HFFc6 (cell line): ENCODE results near the gene SERPINB6. TPM values are rescaled to one million over a fixed set of nuclear protein-coding genes. Genes with fewer than 3 reads are reported as not detected.
A peak's percentile ranks its signal among the peaks of the same experiment; 100 is the strongest.

Source experiments
- DNase-seq: peaks from one replicate; pipeline ENCODE4 v3.0.0-alpha.2; 2018
- H3K27ac Mint-ChIP-seq: 2 replicates; pipeline ENCODE4 v1.8.0; 2020; ENCODE audit warnings: mild to moderate bottlenecking, mixed read lengths
- H3K27me3 Mint-ChIP-seq: 2 replicates; pipeline ENCODE4 v1.8.0; 2021; ENCODE audit warnings: mild to moderate bottlenecking, moderate library complexity, mixed read lengths; ENCODE audit not compliant: insufficient read depth
- H3K36me3 Mint-ChIP-seq: 2 replicates; pipeline ENCODE4 v1.8.0; 2021; ENCODE audit warnings: low read depth, mixed read lengths
- H3K4me1 Mint-ChIP-seq: 2 replicates; pipeline ENCODE4 v1.8.0; 2020; ENCODE audit warnings: low read depth, mixed read lengths
- H3K4me3 Mint-ChIP-seq: 2 replicates; pipeline ENCODE4 v1.8.0; 2020; ENCODE audit warnings: mild to moderate bottlenecking, moderate library complexity, mixed read lengths
- H3K9me3 Mint-ChIP-seq: 2 replicates; pipeline ENCODE4 v1.8.0; 2020; ENCODE audit warnings: mild to moderate bottlenecking, mixed read lengths
- CTCF ChIP-seq: fragments of 200-600 bp; sonication (generic); IDR thresholded peaks from 2 replicates; pipeline ENCODE4 v1.5.0; 2021; ENCODE audit warnings: antibody characterized with exemption, mild to moderate bottlenecking
- total RNA-seq, 6 experiments: library from RNA; stranded (reverse); fragmentation: NEBNext Ultra II Directional; extraction: Animal tissue kit (Norgen Biotek cat#: 25700); gene quantifications; 2 replicates in 1 of 6; 3 replicates in 5 of 6; pipeline ENCODE4 v1.2.3, GENCODE V29; 2021

The SERPINB6 gene
- total RNA-seq, 6 experiments from 2014 or later, result 109 to 142 (median 134) TPM

GRCh38 chr6:2984738-2985406, 13.5 kb upstream of the SERPINB6 start:
- no peak overlapping the region for H3K4me3 Mint-ChIP-seq
- H3K4me1 Mint-ChIP-seq, result peaks cover 78% of the 10 kb centered on the region

GRCh38 chr6:2982426-2983117, 11.2 kb upstream of the SERPINB6 start:
- TF ChIP-seq CTCF, result no peak
- peaks cover 1% of the 10 kb centered on the region for H3K27me3 Mint-ChIP-seq
- no peak overlapping the region for H3K4me3 Mint-ChIP-seq
- no peaks in the 10 kb centered on the region for H3K36me3 Mint-ChIP-seq
- peaks cover 91% of the 10 kb centered on the region for H3K4me1 Mint-ChIP-seq
- no peak for DNase-seq
- H3K27ac Mint-ChIP-seq, result 0 out of 2 replicates have a peak overlapping the region, but pooled peaks have one; percentile 17
- no peaks in the 10 kb centered on the region for H3K9me3 Mint-ChIP-seq

More at GRCh38 chr6:2984738-2985406, 13.5 kb upstream of the SERPINB6 start:
- no peak for DNase-seq
- H3K27me3 Mint-ChIP-seq, result peaks cover 1% of the 10 kb centered on the region
- no peak overlapping the region for H3K27ac Mint-ChIP-seq
- H3K9me3 Mint-ChIP-seq, result no peaks in the 10 kb centered on the region
- H3K36me3 Mint-ChIP-seq, result no peaks in the 10 kb centered on the region
- TF ChIP-seq CTCF, result no peak

- Mint-ChIP-seq H3K9me3 (no peaks in the 10 kb centered on the region), H3K36me3 (no peaks in the 10 kb centered on the region), H3K27ac (no peak overlapping the region), H3K27me3 (no peaks in the 10 kb centered on the region; the same call in 1 of the 2 replicates), H3K4me3 (no peak overlapping the region), H3K4me1 (peaks cover 91% of the 10 kb centered on the region)
- no peak for TF ChIP-seq CTCF
- DNase-seq, result no peak
Measured at GRCh38 chr6:2980465-2980855, 9.1 kb upstream of the SERPINB6 start.

GRCh38 chr6:2979819-2980464, 8.6 kb upstream of the SERPINB6 start:
- DNase-seq, result peak; percentile 30
- H3K36me3 Mint-ChIP-seq, result no peaks in the 10 kb centered on the region
- no peaks in the 10 kb centered on the region; the same call in 1 of the 2 replicates for H3K27me3 Mint-ChIP-seq
- H3K4me3 Mint-ChIP-seq, result no peak overlapping the region
- H3K9me3 Mint-ChIP-seq, result no peaks in the 10 kb centered on the region
- H3K4me1 Mint-ChIP-seq, result peaks cover 88% of the 10 kb centered on the region
- no peak overlapping the region; the same call in 1 of the 2 replicates for H3K27ac Mint-ChIP-seq
- TF ChIP-seq CTCF, result no peak

GRCh38 chr6:2978923-2979322, 7.6 kb upstream of the SERPINB6 start:
- TF ChIP-seq CTCF, result no peak
- Mint-ChIP-seq H3K4me3 (0 out of 2 replicates have a peak overlapping the region, but pooled peaks have one; percentile 14), H3K4me1 (peaks cover 91% of the 10 kb centered on the region), H3K9me3 (no peaks in the 10 kb centered on the region), H3K27ac (no peak overlapping the region), H3K36me3 (no peaks in the 10 kb centered on the region), H3K27me3 (no peaks in the 10 kb centered on the region; the same call in 1 of the 2 replicates)
- DNase-seq, result no peak
